BJ (cell line): ENCODE results near the gene PITPNC1. TPM values are rescaled to one million over a fixed set of nuclear protein-coding genes. Genes with fewer than 3 reads are reported as not detected.

Experiments used
- CTCF ChIA-PET: fragments of 350-600 bp; formaldehyde crosslinking; extraction: SDS; loops from one replicate; lab custom pipeline; 2021; ENCODE audit warnings: antibody characterized with exemption, inconsistent platforms; lab: Yijun Ruan, JAX
- POLR2A ChIA-PET: fragments of 300-600 bp; sonication (Branson Sonifier 250); formaldehyde crosslinking; extraction: SDS; loops from one replicate; lab custom pipeline; 2021; ENCODE audit warnings: antibody characterized with exemption; lab: Charles Lee
- DNase-seq: peaks from one replicate; pipeline ENCODE4 v3.0.0-alpha.2; 2011; ENCODE audit warnings: low read depth
- H3K27me3 ChIP-seq: 2 replicates; pipeline ENCODE4 v1.6.0; 2011; ENCODE audit warnings: low read length; ENCODE audit not compliant: control insufficient read depth, insufficient read depth
- H3K36me3 ChIP-seq: 2 replicates; pipeline ENCODE4 v1.5.1; 2011; ENCODE audit warnings: low read length; ENCODE audit not compliant: control insufficient read depth, insufficient read depth
- H3K4me3 ChIP-seq: 2 replicates; pipeline ENCODE4 v1.5.1; 2011; ENCODE audit warnings: low read depth, mild to moderate bottlenecking, control low read depth, low read length
- polyA plus RNA-seq: library from polyadenylated mRNA; depleted of rRNA; stranded (reverse); fragments of >200 nt; gene quantifications from 2 replicates; pipeline ENCODE4 v1.2.3, GENCODE V29; 2011
- TF ChIP-seq, protein P1 (sequence below): IDR thresholded peaks from 2 replicates; pipeline ENCODE4 v1.5.1; 2011; ENCODE audit warnings: low read depth, mild to moderate bottlenecking, control low read depth, inconsistent platforms, low read length, moderate library complexity; ENCODE audit not compliant: insufficient read depth

PITPNC1 gene
- polyA plus RNA-seq, 1 experiment, result 4.6 TPM

DNA sequence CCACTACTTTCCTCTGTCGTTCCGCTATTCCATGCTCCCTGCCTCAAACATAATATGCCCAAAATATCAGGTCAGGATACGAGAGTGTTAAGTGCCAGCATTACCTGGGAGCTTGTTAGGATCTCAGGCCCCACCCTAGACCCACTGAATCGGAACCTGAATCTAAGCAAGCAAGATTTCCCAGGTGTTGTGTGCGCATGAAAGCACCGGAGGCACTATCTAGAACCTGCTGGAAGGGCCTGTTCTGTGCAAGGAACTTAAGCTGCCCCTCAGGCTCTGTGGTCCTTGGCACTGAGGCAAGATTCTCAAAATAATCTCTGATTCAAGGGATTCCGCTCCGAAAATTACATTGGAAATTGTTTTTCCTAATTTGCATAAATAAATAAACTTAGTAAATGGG is 233.0 kb downstream of the PITPNC1 start:
- DNase-seq, result no peak
- Histone ChIP-seq H3K27me3 (no peaks in the 10 kb centered on the region), H3K4me3 (no peak overlapping the region), H3K36me3 (no peaks in the 10 kb centered on the region)
- ChIA-PET CTCF (interaction anchor here (1.0 kb wide), 4 partner anchors 51 to 235 kb away, joined by 3 read pairs; no protein-coding TSS in a partner anchor), POLR2A (no interaction called here)
- TF ChIP-seq, protein P1, sequence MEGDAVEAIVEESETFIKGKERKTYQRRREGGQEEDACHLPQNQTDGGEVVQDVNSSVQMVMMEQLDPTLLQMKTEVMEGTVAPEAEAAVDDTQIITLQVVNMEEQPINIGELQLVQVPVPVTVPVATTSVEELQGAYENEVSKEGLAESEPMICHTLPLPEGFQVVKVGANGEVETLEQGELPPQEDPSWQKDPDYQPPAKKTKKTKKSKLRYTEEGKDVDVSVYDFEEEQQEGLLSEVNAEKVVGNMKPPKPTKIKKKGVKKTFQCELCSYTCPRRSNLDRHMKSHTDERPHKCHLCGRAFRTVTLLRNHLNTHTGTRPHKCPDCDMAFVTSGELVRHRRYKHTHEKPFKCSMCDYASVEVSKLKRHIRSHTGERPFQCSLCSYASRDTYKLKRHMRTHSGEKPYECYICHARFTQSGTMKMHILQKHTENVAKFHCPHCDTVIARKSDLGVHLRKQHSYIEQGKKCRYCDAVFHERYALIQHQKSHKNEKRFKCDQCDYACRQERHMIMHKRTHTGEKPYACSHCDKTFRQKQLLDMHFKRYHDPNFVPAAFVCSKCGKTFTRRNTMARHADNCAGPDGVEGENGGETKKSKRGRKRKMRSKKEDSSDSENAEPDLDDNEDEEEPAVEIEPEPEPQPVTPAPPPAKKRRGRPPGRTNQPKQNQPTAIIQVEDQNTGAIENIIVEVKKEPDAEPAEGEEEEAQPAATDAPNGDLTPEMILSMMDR, result no peak

GRCh38 chr17:67613961-67614360 is 236.9 kb downstream of the PITPNC1 start:
- POLR2A ChIA-PET, result no interaction called here
- H3K36me3 ChIP-seq, result no peaks in the 10 kb centered on the region
- CTCF ChIA-PET, result interaction anchor here (1.3 kb wide), 1 partner anchor 9 kb away, joined by 3 read pairs; no protein-coding TSS in a partner anchor
- TF ChIP-seq, protein P1, result no peak
- H3K27me3 ChIP-seq, result no peaks in the 10 kb centered on the region
- DNase-seq, result no peak
- no peak overlapping the region for H3K4me3 ChIP-seq

DNA sequence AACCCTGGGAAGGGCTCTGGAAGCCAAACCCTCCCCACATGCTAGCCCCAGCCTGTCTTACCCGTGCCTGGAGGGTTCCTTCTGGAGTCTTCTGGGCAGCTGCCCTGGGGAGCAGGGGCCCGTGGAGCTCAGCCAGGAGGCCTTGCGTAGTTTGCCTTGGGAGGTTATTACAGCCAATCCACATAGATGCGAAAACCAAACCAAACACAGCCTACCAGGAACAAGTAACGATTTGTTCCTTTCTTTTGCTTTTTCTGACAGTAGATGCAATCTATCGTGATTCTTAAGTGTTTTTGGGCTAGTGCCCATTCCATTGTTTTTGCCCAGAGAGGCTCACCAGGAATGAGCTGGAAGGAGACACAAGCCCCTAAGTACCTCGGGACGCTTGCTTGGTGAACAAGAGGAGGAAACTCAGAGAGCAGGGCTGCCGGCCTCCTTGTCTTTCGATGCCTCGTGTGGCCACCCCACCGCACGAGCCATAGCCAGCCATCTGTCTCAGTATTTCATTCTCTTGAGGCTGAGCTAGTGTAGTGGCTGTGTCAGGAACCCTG is 238.0 kb downstream of the PITPNC1 start:
- no peaks in the 10 kb centered on the region for H3K27me3 ChIP-seq
- H3K36me3 ChIP-seq, result no peaks in the 10 kb centered on the region
- TF ChIP-seq, protein P1, result no peak
- DNase-seq, result no peak
- POLR2A ChIA-PET, result interaction anchor here (0.6 kb wide), 1 partner anchor 14 kb away, joined by 3 read pairs; no protein-coding TSS in a partner anchor
- CTCF ChIA-PET, result interaction anchor here (0.6 to 1.9 kb wide), 4 partner anchors 8 to 236 kb away, joined by 3 to 11 read pairs (median 3); no protein-coding TSS in a partner anchor
- no peak overlapping the region for H3K4me3 ChIP-seq

- POLR2A ChIA-PET, result interaction anchor here (0.6 kb wide), 1 partner anchor 13 kb away, joined by 3 read pairs; no protein-coding TSS in a partner anchor
- CTCF ChIA-PET, result interaction anchor here (0.6 to 1.9 kb wide), 3 partner anchors 13 to 236 kb away, joined by 3 to 11 read pairs (median 3); no protein-coding TSS in a partner anchor
These were observed 238.7 kb downstream of the PITPNC1 start for GRCh38 chr17:67615736-67616135.

DNA sequence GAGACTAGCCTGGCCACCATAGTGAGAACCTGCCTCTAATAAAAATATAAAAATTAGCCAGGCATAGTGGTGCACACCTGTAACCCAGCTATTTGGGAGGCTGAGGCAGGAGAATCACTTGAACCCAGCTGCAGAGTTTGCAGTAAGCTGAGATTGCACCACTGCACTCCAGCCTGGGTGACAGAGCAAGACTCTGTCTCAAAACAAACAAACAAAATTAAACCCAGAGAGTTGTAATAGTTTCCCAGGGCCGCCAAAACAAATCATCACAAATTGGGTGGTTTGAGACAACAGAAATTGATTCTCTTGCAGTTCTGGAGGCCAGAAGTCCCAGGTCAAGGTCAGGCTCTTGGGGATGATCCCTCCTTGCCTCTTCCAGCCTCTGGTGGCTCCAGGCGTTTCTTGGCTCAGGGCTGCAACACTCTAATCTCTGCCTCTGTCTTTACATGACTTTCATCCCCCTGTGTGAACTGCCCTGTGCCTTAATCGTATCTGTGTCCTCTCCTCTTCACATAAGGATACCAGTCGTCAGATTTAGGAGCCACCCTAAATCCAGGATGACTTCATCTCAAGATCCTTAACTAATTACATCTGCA is 240.3 kb downstream of the PITPNC1 start:
- no peaks in the 10 kb centered on the region for H3K27me3 ChIP-seq
- TF ChIP-seq, protein P1, result no peak
- no peaks in the 10 kb centered on the region for H3K36me3 ChIP-seq
- DNase-seq, result no peak
- H3K4me3 ChIP-seq, result no peak overlapping the region
- POLR2A ChIA-PET, result no interaction called here
- CTCF ChIA-PET, result no interaction called here

More at GRCh38 chr17:67615736-67616135, 238.7 kb downstream of the PITPNC1 start:
- H3K4me3 ChIP-seq, result no peak overlapping the region
- TF ChIP-seq, protein P1, result no peak
- no peaks in the 10 kb centered on the region for H3K27me3 ChIP-seq
- no peak for DNase-seq
- H3K36me3 ChIP-seq, result no peaks in the 10 kb centered on the region
